Activated CD4-positive, alpha-beta T cell treated with anti-CD3 and anti-CD28 coated beads, Interleukin-2, amount 10 ng/mL, durations not matched to agents 7 days and 5 days (primary cell): Measurements from ENCODE around the gene MTUS2. TPM values are rescaled to one million over a fixed set of nuclear protein-coding genes. Genes with fewer than 3 reads are reported as not detected.

Experiments
- CTCF ChIA-PET: fragments of 350-600 bp; sonication (Branson Sonifier 250); formaldehyde crosslinking; loops from one replicate; lab custom pipeline; 2021; ENCODE audit warnings: antibody characterized with exemption; lab: Charles Lee
- POLR2A ChIA-PET: fragments of 350-600 bp; sonication (Branson Sonifier 250); formaldehyde crosslinking; loops from one replicate; lab custom pipeline; 2021; ENCODE audit warnings: antibody characterized with exemption; lab: Charles Lee
- DNase-seq: peaks from one replicate; pipeline ENCODE4 v3.0.0-alpha.2; 2020
- H3K27ac Mint-ChIP-seq: one replicate; pipeline ENCODE4 v1.8.0; 2021; ENCODE audit warnings: mild to moderate bottlenecking, moderate library complexity, mixed read lengths
- H3K27me3 Mint-ChIP-seq: one replicate; pipeline ENCODE4 v1.8.0; 2021; ENCODE audit warnings: mixed read lengths
- H3K36me3 Mint-ChIP-seq: one replicate; pipeline ENCODE4 v1.8.0; 2021; ENCODE audit warnings: low read depth, mixed read lengths
- H3K4me1 Mint-ChIP-seq: one replicate; pipeline ENCODE4 v1.8.0; 2021; ENCODE audit warnings: mixed read lengths
- H3K4me3 Mint-ChIP-seq: one replicate; pipeline ENCODE4 v1.8.0; 2021; ENCODE audit warnings: mild to moderate bottlenecking, moderate library complexity, mixed read lengths
- H3K9me3 Mint-ChIP-seq: one replicate; pipeline ENCODE4 v1.8.0; 2021; ENCODE audit warnings: mixed read lengths
- total RNA-seq, 2 experiments: library from RNA; stranded (reverse); gene quantifications; one replicate each; pipeline ENCODE4 v1.2.3, GENCODE V29; 2021

Gene MTUS2
- total RNA-seq, 2 experiments from 2014 or later = not detected

DNA sequence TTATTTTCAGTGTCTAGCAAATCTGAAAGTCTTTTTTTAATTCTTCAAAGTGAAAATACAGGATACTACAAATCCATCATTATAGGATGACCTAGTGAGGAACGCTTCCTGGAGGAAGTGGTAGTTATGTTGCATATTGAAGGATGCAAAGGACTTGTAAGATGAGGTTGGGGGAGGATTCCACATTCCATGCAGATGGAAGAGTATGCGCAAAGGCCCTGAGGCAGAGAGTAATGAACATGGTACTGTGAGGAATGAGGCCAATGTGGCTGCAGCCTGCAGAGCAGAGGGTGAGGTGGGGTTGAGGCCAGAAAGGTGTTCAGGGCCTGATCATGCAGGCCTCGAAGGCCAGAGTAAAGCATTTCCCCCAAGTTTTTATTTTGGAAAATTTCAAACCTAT lies 202.8 kb downstream of the MTUS2 start:
- Mint-ChIP-seq H3K4me1 (peaks cover 6% of the 10 kb centered on the region), H3K4me3 (no peak overlapping the region), H3K9me3 (no peaks in the 10 kb centered on the region), H3K27me3 (no peaks in the 10 kb centered on the region), H3K27ac (no peak overlapping the region), H3K36me3 (no peaks in the 10 kb centered on the region)
- ChIA-PET POLR2A (no interaction called here), CTCF (no interaction called here)
- DNase-seq = no peak

DNA sequence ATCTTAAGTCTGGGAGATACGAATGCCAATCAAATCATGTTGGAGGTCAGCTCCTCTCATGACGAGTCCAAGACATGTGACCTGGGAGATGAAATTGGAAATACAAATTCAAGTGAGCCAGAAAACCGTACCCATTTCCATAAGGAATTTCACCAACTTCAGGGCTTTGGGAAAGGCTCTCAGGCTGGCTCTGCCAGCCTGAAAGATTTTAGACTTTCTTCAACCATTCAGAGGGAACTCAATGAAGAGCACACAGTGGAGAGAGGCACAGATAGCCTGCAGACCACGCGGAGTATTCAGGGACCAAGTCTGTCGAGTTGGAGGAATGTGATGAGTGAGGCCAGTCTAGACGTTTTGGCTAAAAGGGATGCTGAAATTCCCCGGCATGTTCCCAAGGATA lies 204.6 kb downstream of the MTUS2 start:
- Mint-ChIP-seq H3K27me3 (no peaks in the 10 kb centered on the region), H3K27ac (no peak overlapping the region), H3K4me1 (peaks cover 6% of the 10 kb centered on the region), H3K36me3 (no peaks in the 10 kb centered on the region), H3K4me3 (no peak overlapping the region), H3K9me3 (no peaks in the 10 kb centered on the region)
- no peak for DNase-seq
- POLR2A ChIA-PET = no interaction called here
- CTCF ChIA-PET = no interaction called here

DNA sequence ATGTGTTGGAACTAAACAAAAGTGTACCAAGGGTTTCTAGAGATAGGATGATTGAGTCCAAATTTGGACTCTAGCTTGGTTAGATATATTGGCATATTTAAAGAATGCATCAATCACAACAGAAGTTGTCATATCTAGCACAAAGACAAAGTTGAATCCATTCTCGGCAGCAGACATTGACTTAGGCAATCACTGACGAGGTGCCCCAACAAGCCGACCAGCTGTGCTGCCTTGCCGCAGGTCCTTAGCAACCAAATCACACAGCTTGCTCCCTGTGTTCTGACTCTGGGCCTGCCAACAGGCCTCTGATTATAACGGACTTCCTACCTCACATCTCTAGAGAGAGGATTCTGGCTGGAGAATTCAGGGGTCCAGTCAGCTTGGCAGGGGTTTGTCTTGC lies 208.7 kb downstream of the MTUS2 start:
- DNase-seq = no peak
- H3K4me3 Mint-ChIP-seq = no peak overlapping the region
- H3K9me3 Mint-ChIP-seq = no peaks in the 10 kb centered on the region
- H3K36me3 Mint-ChIP-seq = no peaks in the 10 kb centered on the region
- CTCF ChIA-PET = no interaction called here
- no peak overlapping the region for H3K27ac Mint-ChIP-seq
- no peaks in the 10 kb centered on the region for H3K4me1 Mint-ChIP-seq
- H3K27me3 Mint-ChIP-seq = no peaks in the 10 kb centered on the region
- POLR2A ChIA-PET = no interaction called here

DNA sequence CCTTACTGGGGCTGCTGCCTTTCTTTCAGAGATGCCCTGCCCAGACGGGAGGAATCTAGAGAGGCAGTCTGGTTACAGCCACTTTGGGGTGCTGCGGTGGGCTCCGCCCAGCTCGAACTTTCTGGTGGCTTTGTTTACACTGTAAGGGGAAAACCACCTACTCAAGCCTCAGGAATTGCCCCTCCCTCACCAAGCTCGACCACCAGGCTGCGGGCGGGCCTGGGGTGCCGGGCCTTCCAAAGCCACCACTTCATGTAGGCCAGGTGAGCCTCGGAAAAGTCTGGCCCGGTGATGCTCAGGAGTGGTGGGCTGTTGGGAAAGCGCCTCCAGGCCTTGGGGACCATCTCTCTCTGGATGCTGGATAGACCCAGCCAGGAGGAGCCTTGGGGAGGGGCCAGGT lies 218.6 kb downstream of the MTUS2 start:
- no peak overlapping the region for H3K4me3 Mint-ChIP-seq
- ChIA-PET CTCF (no interaction called here), POLR2A (no interaction called here)
- DNase-seq = no peak
- H3K9me3 Mint-ChIP-seq = no peaks in the 10 kb centered on the region
- H3K36me3 Mint-ChIP-seq = no peaks in the 10 kb centered on the region
- H3K27ac Mint-ChIP-seq = no peak overlapping the region
- no peaks in the 10 kb centered on the region for H3K27me3 Mint-ChIP-seq
- no peaks in the 10 kb centered on the region for H3K4me1 Mint-ChIP-seq

DNA sequence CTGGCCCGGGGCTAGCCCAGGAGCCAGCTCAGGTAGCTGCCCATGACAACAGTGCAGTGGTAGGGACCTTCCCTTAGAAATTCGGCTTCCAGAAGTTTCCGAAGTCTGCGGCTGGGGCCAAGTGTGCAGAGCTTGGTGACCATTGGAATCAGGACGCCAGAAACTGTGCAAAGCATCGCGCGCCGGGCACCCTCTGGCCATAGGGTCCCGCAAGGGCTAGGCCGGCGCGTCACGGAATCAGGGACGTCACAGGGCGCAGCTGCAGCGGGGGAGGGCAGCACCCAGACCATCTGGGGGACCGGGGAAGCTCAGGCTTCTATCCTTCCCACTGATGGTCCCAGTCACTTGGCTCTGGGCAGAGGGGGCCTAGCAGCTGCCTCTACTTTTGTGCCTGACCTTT lies 219.1 kb downstream of the MTUS2 start:
- ChIA-PET CTCF (no interaction called here), POLR2A (no interaction called here)
- Mint-ChIP-seq H3K4me1 (no peaks in the 10 kb centered on the region), H3K4me3 (no peak overlapping the region), H3K27me3 (no peaks in the 10 kb centered on the region), H3K36me3 (no peaks in the 10 kb centered on the region), H3K27ac (no peak overlapping the region), H3K9me3 (no peaks in the 10 kb centered on the region)
- no peak for DNase-seq

DNA sequence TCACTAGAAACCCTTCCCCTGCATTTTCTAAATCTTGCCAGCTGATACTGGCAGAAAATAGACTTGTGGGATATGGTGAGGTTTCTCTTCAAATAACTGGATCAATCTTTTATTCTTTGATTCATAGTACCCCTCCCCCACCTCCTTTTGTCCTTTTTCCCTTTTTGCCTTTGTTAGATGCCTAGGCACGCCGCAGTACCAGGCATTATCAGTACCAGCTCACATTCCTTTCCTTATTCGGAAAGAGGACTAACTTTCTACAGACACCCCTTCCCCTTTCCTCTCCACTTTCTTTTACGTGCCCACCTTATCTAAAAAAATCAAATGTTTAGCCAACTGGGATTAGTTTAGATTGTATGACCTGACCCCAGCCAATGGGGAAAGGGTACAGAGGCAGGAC lies 226.4 kb downstream of the MTUS2 start:
- no peak for DNase-seq
- no peak overlapping the region for H3K27ac Mint-ChIP-seq
- H3K36me3 Mint-ChIP-seq = no peaks in the 10 kb centered on the region
- no peak overlapping the region for H3K4me3 Mint-ChIP-seq
- H3K4me1 Mint-ChIP-seq = no peaks in the 10 kb centered on the region
- no peaks in the 10 kb centered on the region for H3K27me3 Mint-ChIP-seq
- ChIA-PET POLR2A (no interaction called here), CTCF (interaction anchor here (0.7 kb wide), 1 partner anchor 324 kb away, joined by 3 read pairs; no protein-coding TSS in a partner anchor)
- peaks cover 9% of the 10 kb centered on the region for H3K9me3 Mint-ChIP-seq

DNA sequence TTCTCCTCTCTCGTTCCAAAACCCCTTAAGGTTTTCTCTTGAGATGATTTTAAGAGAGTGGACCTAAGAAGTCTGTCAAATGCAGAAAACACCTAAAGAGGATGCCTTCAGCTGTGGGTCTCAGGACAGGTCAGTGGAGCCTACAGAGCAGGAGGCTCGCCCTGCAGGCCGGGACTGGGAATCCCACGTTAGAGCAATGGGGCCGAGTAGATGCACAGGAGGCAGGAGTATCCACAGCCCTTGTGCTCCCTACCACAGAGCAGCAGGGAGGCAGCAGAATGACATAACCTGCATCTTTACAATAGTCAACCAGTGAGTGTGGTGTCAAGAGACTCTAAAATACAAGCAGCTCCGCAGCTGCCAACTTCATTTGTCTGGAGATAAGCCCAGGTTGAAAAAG lies 229.4 kb downstream of the MTUS2 start:
- Mint-ChIP-seq H3K27ac (no peak overlapping the region), H3K9me3 (peaks cover 15% of the 10 kb centered on the region), H3K36me3 (no peaks in the 10 kb centered on the region), H3K4me3 (no peak overlapping the region), H3K27me3 (no peaks in the 10 kb centered on the region), H3K4me1 (no peaks in the 10 kb centered on the region)
- POLR2A ChIA-PET = no interaction called here
- no peak for DNase-seq
- CTCF ChIA-PET = no interaction called here

DNA sequence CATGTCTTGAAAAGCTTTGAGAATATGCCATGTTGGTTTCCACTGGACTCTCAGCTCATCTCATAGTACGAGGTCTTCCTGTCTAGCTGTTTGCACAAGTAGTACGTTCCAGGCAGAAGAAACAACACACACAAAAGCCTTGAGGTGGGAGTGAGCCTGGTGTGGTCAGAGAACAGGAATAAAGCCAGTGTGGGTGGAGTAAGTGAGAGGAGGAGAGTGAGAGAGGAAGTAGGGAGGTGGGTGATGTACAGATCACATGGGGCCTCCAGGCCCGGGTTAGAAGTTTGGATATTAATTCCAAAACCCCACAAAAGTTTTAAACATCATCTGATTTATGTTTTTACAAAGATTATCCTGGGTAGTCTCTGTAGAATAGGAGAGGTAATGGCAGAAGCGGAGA lies 230.6 kb downstream of the MTUS2 start:
- no peak for DNase-seq
- Mint-ChIP-seq H3K4me1 (no peaks in the 10 kb centered on the region), H3K36me3 (no peaks in the 10 kb centered on the region), H3K27ac (no peak overlapping the region), H3K9me3 (peaks cover 15% of the 10 kb centered on the region), H3K4me3 (no peak overlapping the region), H3K27me3 (no peaks in the 10 kb centered on the region)
- CTCF ChIA-PET = no interaction called here
- POLR2A ChIA-PET = no interaction called here

DNA sequence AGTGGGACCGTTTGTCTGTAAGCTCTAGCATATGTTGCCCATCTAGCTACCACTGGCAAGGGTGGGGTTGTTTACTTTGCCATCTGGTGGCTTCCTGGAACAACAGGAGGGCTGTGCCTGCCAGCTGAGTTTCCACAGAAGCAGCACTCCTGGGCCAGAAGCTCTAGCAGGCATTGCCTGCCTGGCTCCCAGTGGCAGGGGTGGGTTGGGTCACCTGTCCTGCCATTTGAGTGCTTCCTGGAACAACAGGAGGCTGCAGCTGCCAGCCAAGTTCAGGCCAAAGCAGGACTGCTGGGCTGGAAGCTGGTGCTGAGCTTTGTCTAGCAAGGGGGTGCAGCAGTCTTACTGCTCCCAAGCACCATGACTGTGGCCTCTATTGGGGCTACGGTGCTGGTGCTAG lies 239.7 kb downstream of the MTUS2 start:
- CTCF ChIA-PET = no interaction called here
- Mint-ChIP-seq H3K27me3 (peaks cover 3% of the 10 kb centered on the region), H3K36me3 (no peaks in the 10 kb centered on the region), H3K4me1 (no peaks in the 10 kb centered on the region), H3K27ac (no peak overlapping the region), H3K4me3 (no peak overlapping the region), H3K9me3 (peaks cover 13% of the 10 kb centered on the region)
- DNase-seq = no peak
- POLR2A ChIA-PET = interaction anchor here (0.6 kb wide), 1 partner anchor 16 kb away, joined by 11 read pairs; no protein-coding TSS in a partner anchor

DNA sequence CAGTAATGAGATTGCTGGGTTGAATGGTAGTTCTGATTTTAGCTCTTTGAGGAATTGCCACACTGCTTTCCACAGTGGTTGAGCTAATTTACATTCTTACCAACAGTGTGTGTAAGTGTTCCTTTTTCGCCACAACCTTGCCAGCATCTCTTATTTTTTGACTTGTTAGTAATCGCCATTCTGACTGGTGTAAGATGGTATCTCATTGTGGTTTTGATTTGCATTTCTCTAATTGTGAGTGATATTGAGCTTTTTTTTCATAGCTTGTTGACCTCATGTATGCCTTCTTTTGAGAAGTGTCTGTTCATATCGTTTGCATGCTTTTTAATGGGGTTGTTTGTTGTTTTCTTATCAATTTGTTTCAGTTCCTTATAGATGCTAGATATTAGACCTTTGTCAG lies 245.0 kb downstream of the MTUS2 start:
- POLR2A ChIA-PET = no interaction called here

DNA sequence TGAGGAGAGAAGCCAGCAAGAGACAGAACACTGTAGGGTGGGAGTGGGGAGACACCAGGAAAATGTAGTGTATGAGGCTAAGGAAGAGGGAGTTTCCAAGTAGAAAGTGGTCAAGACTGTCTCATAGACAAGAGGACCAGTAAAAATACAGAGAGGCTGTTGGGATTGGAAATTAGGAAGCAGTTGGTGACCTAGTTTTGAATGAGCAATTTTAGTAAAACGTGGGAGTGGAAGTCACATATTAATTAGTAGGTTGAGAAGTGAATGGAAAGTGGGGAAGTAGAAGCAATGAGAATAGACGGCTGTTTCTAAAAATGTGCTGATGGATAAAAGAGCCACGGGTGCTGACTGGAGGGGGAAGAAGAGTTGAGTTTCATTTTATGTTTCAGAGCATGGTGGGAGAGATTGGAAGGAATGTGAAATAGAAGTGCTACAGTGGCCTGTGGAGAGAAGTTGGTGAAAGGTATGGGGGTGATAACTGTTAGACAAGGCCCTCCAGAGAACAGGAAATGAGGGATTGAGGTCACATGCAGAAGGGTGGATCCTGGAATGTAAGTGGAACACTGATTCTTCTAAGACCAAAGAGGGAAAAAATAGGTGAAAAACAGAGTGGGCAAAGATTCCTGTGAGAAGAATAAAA lies 247.3 kb downstream of the MTUS2 start:
- CTCF ChIA-PET = no interaction called here
- H3K27me3 Mint-ChIP-seq = peaks cover 2% of the 10 kb centered on the region
- DNase-seq = no peak
- H3K9me3 Mint-ChIP-seq = no peaks in the 10 kb centered on the region
- no peaks in the 10 kb centered on the region for H3K4me1 Mint-ChIP-seq
- POLR2A ChIA-PET = no interaction called here
- no peak overlapping the region for H3K4me3 Mint-ChIP-seq
- H3K27ac Mint-ChIP-seq = no peak overlapping the region
- no peaks in the 10 kb centered on the region for H3K36me3 Mint-ChIP-seq

More for the DNA sequence above, 245.0 kb downstream of the MTUS2 start:
- no peaks in the 10 kb centered on the region for H3K36me3 Mint-ChIP-seq
- H3K4me1 Mint-ChIP-seq = no peaks in the 10 kb centered on the region
- no peak overlapping the region for H3K27ac Mint-ChIP-seq
- H3K9me3 Mint-ChIP-seq = peaks cover 4% of the 10 kb centered on the region
- H3K27me3 Mint-ChIP-seq = peaks cover 2% of the 10 kb centered on the region
- no peak overlapping the region for H3K4me3 Mint-ChIP-seq
- no peak for DNase-seq
- CTCF ChIA-PET = no interaction called here

DNA sequence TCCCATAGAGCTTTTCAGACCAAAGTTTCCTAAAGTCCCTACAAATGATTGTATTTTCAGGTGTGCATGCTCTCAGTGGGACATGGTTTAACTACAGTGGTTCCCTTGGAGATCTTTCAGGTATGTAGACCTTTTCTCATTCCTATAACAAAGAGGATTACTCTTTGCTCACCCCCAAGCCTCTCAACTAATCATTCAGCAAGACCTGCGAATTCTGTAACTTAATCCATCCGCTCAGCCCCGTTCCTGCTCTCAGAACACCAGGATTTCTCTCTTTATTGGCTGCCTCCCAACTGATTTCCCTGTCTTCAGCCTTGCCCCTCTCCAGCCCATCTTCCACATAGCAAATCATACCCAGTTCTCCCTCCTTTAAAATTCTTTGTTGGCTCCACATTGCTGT lies 253.6 kb downstream of the MTUS2 start:
- Mint-ChIP-seq H3K4me1 (no peaks in the 10 kb centered on the region), H3K4me3 (no peak overlapping the region), H3K27me3 (peaks cover 7% of the 10 kb centered on the region), H3K27ac (no peak overlapping the region), H3K9me3 (peaks cover 2% of the 10 kb centered on the region), H3K36me3 (no peaks in the 10 kb centered on the region)
- ChIA-PET POLR2A (no interaction called here), CTCF (no interaction called here)
- no peak for DNase-seq

DNA sequence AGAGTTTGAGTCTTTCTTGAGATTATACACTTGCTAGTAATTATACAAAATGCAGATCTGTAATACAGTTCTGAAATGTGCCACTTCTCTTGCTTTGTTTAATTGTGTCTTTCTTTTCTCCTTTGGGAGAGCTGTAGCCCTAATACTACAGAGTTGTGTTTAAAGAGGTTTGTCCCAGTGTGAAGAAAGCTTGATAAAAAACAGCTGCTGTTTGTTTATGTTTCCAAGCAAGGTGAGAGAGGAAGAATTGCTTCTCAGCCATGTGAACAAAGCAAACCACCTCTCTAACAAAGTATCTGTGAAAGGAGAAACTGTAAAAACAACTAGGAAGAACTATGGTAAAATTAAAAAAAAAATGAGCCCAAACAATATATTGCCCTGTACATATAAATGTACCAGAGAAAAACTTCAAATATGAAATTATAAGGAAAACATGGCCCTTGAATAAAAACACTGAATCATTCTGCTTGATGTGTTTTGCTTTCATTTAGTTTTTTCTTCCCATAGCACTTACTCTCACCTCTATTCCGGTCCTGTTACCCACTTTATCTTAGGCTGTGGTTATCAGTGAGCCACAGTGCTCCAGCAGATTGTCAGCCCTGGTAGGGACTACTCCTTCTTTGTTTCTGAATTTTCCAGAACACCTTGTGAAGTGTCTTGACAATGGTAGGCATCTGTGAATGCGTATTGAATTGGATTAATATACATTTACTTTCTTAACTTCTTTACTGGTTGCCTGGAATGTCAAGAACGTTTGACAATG lies 257.1 kb downstream of the MTUS2 start:
- peaks cover 10% of the 10 kb centered on the region for H3K27me3 Mint-ChIP-seq
- no peak overlapping the region for H3K4me3 Mint-ChIP-seq
- no peak for DNase-seq
- ChIA-PET POLR2A (no interaction called here), CTCF (no interaction called here)
- H3K9me3 Mint-ChIP-seq = peaks cover 8% of the 10 kb centered on the region
- no peak overlapping the region for H3K27ac Mint-ChIP-seq
- H3K4me1 Mint-ChIP-seq = peaks cover 18% of the 10 kb centered on the region
- H3K36me3 Mint-ChIP-seq = no peaks in the 10 kb centered on the region
